ENCODE results near the gene WDR6. TPM values are rescaled to one million over a fixed set of nuclear protein-coding genes. Genes with fewer than 3 reads are reported as not detected.

The WDR6 gene
- polyA plus RNA-seq, 2 of the 4 experiments (the other 2 are of a cell fraction), result 64.2 to 99.6 TPM

DNA sequence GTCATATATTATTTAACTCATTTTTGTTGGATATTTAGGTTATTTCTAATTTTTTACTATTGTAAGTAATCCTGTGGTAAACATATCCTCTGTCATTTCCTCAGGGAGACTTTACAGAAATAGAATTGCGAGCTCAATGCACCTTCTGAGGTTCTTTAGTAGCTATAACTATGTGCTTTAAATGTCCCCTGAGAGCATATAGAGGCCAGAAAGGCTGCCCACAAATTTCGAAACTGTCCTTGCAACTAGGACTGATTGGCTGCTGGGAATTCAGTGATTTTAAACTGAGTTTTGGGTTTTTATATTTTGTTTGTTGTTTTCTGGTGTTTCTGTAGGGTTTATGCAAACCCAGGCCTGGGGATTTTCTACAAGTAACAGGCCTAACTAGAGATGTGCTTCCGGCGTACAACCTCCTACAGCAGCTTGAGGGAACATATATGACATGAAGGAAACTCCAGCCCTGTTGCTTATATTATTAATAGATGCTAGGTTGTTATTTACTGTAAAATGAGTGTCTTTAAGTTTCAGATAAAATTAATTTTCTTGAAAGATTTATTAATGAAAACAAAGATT is 46.3 kb upstream of the WDR6 start:
- POLR2A ChIA-PET, result no interaction called here
- TF ChIP-seq, protein P1, sequence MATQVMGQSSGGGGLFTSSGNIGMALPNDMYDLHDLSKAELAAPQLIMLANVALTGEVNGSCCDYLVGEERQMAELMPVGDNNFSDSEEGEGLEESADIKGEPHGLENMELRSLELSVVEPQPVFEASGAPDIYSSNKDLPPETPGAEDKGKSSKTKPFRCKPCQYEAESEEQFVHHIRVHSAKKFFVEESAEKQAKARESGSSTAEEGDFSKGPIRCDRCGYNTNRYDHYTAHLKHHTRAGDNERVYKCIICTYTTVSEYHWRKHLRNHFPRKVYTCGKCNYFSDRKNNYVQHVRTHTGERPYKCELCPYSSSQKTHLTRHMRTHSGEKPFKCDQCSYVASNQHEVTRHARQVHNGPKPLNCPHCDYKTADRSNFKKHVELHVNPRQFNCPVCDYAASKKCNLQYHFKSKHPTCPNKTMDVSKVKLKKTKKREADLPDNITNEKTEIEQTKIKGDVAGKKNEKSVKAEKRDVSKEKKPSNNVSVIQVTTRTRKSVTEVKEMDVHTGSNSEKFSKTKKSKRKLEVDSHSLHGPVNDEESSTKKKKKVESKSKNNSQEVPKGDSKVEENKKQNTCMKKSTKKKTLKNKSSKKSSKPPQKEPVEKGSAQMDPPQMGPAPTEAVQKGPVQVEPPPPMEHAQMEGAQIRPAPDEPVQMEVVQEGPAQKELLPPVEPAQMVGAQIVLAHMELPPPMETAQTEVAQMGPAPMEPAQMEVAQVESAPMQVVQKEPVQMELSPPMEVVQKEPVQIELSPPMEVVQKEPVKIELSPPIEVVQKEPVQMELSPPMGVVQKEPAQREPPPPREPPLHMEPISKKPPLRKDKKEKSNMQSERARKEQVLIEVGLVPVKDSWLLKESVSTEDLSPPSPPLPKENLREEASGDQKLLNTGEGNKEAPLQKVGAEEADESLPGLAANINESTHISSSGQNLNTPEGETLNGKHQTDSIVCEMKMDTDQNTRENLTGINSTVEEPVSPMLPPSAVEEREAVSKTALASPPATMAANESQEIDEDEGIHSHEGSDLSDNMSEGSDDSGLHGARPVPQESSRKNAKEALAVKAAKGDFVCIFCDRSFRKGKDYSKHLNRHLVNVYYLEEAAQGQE (IDR thresholded peaks at IDR 0.05), result no peak
- TF ChIP-seq KDM1A (IDR thresholded peaks at IDR 0.05; ENCODE audit: low read depth) (no peak), EP300 (IDR thresholded peaks at IDR 0.05) (no peak), NFE2L2 (conservative IDR thresholded peaks at IDR 0.05; ENCODE audit: low read length) (no peak), TFCP2L1 (CRISPR knock-in tag; IDR thresholded peaks at IDR 0.05) (no peak), NR3C1 (IDR thresholded peaks at IDR 0.05) (no peak), POLR2AphosphoS2 (conservative IDR thresholded peaks at IDR 0.05; ENCODE audit: low read length) (no peak), EHMT2 (IDR thresholded peaks at IDR 0.05; ENCODE audit: low read depth) (no peak), HOXB5 (CRISPR knock-in tag; IDR thresholded peaks at IDR 0.05) (no peak), NPAS2 (CRISPR knock-in tag; IDR thresholded peaks at IDR 0.05; ENCODE audit: borderline replicate concordance) (no peak), SREBF2 (IDR thresholded peaks at IDR 0.05) (no peak), CBX2 (IDR thresholded peaks at IDR 0.05; ENCODE audit: borderline replicate concordance, low read depth) (no peak)
- TF ChIP-seq, protein P2, sequence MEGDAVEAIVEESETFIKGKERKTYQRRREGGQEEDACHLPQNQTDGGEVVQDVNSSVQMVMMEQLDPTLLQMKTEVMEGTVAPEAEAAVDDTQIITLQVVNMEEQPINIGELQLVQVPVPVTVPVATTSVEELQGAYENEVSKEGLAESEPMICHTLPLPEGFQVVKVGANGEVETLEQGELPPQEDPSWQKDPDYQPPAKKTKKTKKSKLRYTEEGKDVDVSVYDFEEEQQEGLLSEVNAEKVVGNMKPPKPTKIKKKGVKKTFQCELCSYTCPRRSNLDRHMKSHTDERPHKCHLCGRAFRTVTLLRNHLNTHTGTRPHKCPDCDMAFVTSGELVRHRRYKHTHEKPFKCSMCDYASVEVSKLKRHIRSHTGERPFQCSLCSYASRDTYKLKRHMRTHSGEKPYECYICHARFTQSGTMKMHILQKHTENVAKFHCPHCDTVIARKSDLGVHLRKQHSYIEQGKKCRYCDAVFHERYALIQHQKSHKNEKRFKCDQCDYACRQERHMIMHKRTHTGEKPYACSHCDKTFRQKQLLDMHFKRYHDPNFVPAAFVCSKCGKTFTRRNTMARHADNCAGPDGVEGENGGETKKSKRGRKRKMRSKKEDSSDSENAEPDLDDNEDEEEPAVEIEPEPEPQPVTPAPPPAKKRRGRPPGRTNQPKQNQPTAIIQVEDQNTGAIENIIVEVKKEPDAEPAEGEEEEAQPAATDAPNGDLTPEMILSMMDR (IDR thresholded peaks at IDR 0.05), result no peak
- TF ChIP-seq, protein P3, sequence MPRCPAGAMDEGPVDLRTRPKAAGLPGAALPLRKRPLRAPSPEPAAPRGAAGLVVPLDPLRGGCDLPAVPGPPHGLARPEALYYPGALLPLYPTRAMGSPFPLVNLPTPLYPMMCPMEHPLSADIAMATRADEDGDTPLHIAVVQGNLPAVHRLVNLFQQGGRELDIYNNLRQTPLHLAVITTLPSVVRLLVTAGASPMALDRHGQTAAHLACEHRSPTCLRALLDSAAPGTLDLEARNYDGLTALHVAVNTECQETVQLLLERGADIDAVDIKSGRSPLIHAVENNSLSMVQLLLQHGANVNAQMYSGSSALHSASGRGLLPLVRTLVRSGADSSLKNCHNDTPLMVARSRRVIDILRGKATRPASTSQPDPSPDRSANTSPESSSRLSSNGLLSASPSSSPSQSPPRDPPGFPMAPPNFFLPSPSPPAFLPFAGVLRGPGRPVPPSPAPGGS (IDR thresholded peaks at IDR 0.05), result no peak
- WGBS (ENCODE audit: missing lambda C conversion rate), result 85% methylated on average over 4 of the region's 4 CpGs
- H3K4me2 ChIP-seq, result no peak overlapping the region
- FAIRE-seq (no peak), ATAC-seq (no peak), DNase-seq (ENCODE audit: low read depth in 1 of 2, low spot score in 1 of 2) (no peak)
- no peak overlapping the region for H3K4me3 ChIP-seq
- no peaks in the 10 kb centered on the region for H3K9me3 ChIP-seq
- H3K4me1 ChIP-seq, result no peaks in the 10 kb centered on the region
- CTCF ChIA-PET, result interaction anchor here (0.5 to 0.6 kb wide), 2 partner anchors 29 to 119 kb away, joined by 3 to 4 read pairs; no protein-coding TSS in a partner anchor
- H3K27ac ChIP-seq, result no peak overlapping the region

DNA sequence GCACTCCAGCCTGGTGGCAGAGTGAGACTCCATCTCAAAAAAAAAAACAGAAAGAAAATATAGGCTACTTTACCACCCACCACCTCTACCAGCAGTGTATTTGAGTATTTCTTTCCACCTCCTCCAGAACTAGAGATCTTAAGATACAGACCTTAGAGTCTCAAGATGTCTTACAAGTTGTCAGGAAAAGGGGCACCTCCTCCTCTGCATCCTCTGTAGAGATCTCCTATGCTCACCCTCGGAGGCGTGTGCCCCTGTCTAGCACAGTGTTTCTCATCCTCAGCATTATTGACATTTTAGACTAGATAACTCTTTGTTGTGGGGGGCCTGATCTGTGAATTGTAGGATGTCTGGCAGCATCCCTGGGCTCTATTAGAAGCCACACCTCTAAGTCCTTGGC is 44.9 kb upstream of the WDR6 start:
- H3K27ac ChIP-seq, result no peak overlapping the region
- TF ChIP-seq NFE2L2 (conservative IDR thresholded peaks at IDR 0.05; ENCODE audit: low read length) (no peak), TFCP2L1 (CRISPR knock-in tag; IDR thresholded peaks at IDR 0.05) (no peak), ZC3H11A (IDR thresholded peaks at IDR 0.05) (no peak), CHD4 (IDR thresholded peaks at IDR 0.05; ENCODE audit: borderline replicate concordance) (no peak)
- TF ChIP-seq, protein P4, sequence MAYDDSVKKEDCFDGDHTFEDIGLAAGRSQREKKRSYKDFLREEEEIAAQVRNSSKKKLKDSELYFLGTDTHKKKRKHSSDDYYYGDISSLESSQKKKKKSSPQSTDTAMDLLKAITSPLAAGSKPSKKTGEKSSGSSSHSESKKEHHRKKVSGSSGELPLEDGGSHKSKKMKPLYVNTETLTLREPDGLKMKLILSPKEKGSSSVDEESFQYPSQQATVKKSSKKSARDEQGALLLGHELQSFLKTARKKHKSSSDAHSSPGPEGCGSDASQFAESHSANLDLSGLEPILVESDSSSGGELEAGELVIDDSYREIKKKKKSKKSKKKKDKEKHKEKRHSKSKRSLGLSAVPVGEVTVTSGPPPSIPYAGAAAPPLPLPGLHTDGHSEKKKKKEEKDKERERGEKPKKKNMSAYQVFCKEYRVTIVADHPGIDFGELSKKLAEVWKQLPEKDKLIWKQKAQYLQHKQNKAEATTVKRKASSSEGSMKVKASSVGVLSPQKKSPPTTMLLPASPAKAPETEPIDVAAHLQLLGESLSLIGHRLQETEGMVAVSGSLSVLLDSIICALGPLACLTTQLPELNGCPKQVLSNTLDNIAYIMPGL (CRISPR knock-in tag; IDR thresholded peaks at IDR 0.05; ENCODE audit: borderline replicate concordance), result no peak
- H3K4me3 ChIP-seq, result no peak overlapping the region
- FAIRE-seq, result no peak
- no peak for ATAC-seq
- CTCF ChIA-PET, result interaction anchor here (1.3 kb wide), 1 partner anchor 26 kb away, joined by 4 read pairs; no protein-coding TSS in a partner anchor
- H3K9me3 ChIP-seq, result no peaks in the 10 kb centered on the region
- POLR2A ChIA-PET, result no interaction called here
- WGBS (ENCODE audit: missing lambda C conversion rate), result 88% methylated on average over 2 of the region's 2 CpGs
- no peak for DNase-seq (ENCODE audit: low read depth in 1 of 2, low spot score in 1 of 2)
- no peak overlapping the region for H3K4me2 ChIP-seq
- H3K4me1 ChIP-seq, result no peaks in the 10 kb centered on the region
